HuH-7 (cell line): Measurements from ENCODE around the gene HM13.
"Not testable (repeated sequence)": the region's sequence is repeated elsewhere in the genome, so short reads cannot be mapped to it uniquely, and the experiment has no call there.

ENCODE experiments used
- DNase-seq: peaks from one replicate; pipeline ENCODE4 v3.0.0; 2011; ENCODE audit warnings: low spot score

The HM13 gene

DNA sequence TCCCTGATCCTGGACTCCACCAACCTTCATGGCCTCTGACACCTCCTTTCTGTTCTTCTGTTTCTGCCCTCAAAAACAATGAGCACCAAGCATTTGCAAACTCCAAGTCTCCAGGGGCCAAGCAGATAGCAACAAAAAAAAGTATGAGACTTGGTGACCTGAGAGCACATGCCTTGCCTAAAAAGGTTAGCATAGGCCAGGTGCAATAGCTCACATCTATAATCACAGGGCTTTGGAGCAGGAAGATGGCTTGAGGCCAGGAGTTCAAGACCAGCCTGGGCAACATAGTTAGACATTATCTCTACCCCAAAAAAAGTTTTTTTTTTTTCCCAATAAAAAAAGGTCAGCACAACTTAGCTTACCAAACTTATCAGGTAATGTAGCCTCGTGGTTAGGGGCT is 13.7 kb upstream of the HM13 start:
- DNase-seq: no peak

DNA sequence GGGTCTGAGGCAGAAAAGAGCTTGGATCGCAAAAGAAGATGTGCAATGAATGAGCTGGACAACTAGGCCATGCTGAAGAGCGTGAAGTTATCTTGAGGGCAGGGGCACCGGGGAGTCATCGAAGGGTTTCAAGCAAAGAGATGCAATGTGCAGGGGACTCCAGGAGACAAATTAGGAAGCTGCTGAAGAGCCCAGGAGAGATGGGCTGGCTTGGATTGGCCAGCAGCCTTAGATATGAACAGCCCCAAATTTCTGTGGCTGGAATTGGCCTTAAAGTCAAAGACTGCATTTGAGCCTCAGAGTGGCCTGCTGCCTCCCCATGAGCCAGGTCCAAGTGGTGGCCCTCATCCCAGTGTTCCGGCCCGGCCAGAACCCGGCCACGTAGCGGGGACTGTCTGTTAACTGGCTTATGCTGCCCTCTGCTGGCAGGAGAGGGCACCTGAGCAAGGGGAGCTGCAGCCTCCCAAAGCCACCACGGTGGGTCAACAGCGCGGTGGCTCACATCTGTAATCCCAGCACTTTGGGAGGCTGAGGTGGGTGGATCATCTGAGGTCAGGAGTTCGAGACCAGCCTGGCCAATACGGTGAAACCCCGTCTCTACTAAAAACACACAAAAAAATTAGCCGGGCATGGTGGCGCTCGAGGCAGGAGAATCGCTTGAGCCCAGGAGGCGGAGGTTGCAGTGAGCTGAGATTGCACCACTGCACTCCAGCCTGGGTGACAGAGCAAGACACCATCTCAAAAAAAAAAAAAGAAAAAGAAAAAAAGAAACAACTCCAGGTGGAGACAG is 11.2 kb upstream of the HM13 start:
- DNase-seq: peak; percentile 91

DNA sequence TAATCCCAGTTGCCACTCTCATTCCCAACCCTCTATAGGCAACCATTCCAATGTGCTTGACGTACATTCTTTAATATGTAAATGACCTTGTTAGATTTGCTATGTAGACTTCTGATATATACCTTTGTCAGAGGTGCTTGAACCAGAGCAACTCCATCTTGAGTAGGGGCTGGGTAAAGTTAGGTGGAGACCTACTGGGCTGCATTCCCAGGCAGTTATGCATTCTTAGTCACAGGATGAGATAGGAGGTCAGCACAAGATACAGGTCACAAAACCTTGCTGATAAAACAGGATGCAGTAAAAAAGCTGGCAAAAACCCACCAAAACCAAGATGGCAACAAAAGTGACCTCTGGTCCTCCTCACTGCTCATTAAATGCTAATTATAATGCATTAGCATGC is 8.3 kb upstream of the HM13 start:
- no peak for DNase-seq

DNA sequence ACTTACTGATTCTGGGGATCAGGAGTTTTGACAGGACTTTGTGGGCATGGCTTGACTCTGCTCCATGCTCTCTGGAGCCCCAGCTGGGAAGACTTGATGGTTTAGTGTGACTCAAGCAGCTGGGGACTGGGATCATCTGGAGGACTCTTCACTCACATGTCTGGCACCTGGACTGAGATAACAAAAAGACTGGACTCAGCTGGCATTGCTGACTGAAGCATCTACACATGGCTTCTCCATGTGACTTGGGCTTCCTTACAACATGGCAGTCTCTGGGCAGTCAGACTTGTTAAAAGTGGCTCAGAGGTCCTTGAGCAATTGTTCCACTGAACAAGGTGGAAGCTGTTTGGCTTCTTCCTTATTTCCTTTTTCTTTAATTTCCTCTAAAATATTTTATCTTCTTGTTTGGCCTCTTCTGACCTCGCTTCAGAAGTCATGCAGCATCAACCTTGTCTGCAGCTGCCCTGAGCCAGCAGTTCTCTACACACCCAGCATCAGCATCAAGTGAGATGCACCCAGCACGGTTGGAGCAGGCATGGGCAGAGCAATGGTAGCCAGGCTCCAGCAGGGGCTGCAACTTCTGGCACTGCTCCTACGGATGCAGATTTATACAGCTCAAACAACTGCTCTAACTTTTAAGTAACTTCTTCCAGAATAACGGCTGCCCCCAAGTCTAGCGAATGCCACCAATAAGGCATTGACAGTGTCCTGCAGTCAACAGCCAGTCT is 5.6 kb upstream of the HM13 start:
- no peak for DNase-seq

DNA sequence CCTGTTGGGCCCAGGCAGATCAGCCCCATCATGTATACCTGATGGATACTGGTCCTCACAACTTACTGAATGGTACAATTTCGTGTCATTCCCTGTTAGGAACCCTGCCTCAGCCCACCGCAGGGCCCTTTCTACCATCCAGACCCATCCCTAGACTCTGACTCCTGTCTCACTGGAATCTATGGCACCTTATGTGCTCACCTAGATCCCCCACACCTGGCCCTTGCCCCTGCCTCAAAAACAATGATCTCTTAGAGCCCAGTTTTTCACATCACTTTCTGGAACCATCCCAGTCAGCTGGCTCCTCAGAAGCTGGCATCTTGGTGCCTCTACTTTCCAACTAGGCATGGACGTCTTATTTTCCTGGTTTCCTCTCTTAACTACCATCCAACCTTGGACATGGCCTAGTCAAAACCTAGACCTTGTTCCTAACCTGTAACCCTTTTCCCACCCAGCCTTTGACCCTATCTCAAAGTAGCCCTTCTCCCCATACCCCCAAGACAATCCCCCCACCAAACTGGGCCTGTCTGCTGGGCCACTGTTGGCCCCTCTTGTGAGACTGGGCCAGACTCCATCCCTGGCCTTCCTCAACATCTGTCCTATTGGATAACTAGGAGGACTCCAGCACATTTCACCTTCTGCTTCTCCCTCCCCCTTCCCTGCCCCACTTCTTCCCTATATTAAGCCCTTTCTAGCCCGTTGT is 981 bp downstream of the HM13 start:
- DNase-seq: no peak

DNA sequence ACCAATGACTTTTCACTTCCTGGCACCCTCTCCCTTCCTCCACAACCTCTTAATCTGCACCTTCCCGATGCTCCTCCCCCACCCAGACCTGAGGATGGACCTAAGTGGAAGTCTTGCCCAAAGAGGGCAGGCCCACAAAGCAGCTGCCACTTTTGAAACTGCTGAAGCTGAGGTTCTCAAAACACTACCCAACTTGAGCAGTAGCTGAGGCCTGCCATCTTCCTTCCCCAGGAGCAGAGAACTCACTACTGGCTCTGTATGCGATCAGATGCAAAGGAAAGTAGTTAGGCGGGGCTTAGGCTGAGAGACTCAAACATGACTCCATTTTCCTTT is 1.5 kb downstream of the HM13 start:
- DNase-seq: no peak

DNA sequence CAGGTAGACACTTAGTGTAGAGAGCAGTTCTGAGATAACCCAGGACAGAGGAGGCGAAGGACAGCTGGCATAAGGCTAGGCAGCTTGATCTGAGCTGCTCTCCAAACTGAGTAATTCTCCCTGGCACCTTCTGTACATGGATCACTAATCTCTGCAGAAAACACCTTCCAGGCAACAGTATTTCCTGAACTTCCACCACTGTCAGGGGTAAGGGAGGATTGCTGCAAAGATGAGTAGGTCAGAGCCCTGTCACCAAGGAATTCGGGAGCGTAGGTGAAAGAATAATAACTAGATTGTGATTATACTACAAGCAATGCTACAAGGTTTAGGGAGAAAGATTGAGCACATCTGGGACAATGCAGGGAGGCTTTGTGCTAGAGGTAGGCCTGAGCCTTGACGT is 1.9 kb downstream of the HM13 start:
- DNase-seq: no peak

DNA sequence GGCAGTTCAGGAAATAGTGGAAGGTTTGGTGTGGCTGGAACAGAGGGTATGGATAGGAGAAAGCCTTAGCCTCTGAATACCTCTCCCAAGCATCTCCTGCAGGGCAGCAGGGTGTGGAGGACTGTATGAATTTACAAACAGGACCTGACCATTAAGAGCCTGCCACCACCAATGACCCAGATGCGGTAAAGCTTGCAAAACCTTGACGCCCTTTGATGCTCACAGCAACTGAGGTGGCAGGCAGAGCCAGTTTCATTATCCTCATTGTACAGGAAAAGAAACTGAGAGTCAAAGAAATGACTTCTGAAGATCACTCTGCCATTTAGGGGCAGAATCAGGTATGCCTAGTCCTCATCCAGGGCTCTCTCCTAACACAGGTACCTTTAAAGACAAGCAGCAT is 2.4 kb downstream of the HM13 start:
- DNase-seq: no peak

DNA sequence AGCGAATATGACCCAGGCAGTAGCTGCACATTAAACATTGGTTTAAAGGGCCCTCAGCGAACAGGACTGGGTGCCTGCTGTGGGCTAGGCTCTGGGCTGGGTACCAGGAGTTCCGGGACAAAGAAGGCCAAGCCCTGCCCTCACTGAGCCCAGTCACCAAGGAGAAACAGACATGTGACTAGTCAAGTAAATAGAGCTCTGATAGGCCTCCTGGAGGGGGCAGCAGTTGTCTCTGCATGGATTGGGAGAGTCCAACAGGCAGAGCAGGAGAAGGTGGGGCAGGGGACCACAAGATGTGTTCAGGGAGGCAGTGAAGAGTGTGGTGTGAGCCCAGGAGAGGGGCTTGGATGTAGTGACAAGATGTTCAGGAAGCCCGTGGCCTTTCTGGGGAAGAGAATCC is 3.1 kb downstream of the HM13 start:
- peak; percentile 84 for DNase-seq

DNA sequence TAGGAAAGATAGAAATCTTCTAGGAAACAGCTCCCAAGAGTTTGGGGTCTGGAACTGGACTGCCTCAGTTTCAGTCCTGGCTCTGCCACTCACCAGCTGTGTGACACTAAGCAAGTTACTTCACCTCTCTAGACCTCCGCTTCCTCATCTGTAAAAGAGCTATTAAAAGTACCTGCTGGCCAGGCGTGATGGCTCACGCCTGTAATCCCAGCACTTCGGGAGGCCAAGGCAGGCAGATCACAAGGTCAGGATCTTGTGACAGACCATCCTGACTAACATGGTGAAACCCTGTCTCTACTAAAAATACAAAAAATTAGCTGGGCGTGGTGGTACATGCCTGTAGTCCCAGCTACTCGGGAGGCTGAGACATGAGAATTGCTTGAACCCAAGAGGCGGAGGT is 7.0 kb downstream of the HM13 start:
- not testable (repeated sequence) for DNase-seq

DNA sequence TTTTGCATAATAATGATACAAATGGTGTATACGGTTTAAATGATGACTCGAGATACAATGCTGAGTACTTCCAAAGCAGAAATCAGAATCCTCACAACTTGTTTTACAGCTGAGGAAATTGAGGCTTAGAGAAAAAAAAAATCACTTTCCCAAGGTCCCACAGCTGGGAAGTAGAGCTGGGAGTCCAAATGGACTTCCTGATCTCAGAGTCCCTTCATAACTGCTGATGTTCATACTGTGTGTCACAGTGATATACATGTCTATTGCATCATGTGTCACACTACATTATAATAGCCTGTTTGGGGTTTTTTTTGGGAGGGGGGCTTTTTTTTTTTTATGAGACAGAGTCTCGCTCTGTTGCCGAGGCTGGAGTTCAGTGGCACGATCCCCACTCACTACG is 8.5 kb downstream of the HM13 start:
- no peak for DNase-seq

DNA sequence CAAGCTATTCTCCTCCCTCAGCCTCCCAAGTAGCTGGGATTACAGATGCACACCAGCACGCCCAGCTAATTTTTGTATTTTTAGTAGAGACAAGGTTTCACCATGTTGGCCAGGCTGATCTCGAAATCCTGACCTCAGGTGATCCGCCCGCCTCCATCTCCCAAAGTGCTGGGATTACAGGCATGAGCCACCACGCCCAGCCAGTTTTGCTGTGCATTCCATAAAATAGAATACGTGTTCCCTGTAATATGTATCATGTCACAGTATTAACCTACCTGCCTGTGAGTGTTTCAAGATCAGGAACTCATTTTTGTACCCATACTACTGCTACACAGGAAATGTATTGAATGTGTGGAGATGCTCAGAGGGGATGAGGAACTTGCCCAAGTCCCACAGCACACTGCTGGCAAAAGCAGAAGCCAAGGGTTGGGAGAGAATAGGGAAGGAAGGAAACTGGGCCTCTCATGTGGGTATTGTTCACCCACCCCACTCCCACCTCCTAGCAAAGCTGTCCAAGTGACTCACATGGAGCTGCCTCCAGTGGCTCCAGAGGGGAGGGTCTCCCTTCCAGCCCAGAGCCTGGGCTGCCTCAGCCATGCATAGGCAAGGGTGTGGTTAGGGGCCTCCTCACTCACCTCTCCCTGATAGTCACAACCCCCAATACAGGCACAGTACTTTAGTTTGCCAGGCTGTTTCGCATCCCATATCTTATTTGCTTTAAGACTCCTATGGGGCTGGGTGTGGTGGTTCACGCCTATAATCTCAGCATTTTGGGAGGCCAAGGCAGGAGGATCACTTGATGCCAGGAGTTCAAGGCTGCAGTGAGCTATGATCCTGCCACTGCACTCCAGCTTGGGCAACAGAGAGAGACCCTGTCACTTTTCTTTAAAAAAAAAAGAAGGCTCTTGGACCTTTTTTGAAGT is 9.4 kb downstream of the HM13 start:
- no peak for DNase-seq

DNA sequence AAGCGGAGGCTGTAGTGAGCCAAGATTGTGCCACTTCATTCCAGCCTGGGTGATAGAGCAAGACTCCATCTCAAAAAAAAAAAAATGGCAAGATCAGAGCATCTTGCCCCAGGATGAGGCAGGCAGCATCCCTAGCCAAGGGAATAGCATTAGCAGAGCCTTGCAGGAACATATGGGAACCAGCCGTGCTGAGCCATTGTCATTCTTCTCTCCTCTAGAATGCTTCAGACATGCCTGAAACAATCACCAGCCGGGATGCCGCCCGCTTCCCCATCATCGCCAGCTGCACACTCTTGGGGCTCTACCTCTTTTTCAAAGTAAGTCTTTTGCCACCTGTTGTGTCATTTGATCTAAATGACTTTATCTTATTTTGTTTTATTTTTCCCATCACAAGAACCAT is 13.0 kb downstream of the HM13 start:
- no peak for DNase-seq

DNA sequence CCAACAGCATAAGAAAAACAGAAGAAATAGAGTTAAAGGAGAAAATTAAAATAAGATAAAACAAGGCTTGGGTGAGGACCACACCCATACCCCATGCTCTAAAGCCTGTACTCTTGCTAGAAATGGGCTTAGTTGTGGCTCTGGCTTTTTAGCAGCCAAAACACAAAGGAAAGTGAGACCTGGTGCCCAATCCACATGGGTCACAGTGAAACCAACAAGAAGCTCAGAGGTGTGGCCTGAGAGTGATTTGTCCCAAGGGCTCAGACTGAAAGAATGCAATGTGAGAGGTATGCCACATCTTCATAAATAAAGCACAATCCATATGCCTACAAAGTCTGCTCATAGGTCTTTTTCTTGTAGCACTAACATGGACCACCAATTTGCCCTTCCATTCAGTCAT is 21.1 kb downstream of the HM13 start:
- DNase-seq: no peak

DNA sequence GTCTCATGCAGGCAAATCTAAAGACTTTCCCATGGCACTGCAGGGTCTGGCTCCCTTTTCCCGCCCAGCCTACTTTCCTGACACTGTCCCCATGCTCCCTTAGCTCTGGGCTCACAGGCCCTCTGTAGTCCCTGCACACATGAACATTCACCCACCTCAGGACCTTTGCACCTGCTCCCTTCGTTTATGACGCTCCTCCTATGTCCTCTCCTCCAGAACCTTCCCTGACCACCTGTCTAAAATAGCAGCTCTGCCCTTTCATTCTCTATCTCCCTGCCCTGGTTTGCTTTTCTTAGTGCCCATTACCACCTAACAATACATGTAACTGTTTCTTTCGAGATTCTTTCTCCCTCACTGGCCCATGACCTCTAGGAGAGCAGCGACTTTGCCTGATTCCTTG is 22.3 kb downstream of the HM13 start:
- no peak for DNase-seq

DNA sequence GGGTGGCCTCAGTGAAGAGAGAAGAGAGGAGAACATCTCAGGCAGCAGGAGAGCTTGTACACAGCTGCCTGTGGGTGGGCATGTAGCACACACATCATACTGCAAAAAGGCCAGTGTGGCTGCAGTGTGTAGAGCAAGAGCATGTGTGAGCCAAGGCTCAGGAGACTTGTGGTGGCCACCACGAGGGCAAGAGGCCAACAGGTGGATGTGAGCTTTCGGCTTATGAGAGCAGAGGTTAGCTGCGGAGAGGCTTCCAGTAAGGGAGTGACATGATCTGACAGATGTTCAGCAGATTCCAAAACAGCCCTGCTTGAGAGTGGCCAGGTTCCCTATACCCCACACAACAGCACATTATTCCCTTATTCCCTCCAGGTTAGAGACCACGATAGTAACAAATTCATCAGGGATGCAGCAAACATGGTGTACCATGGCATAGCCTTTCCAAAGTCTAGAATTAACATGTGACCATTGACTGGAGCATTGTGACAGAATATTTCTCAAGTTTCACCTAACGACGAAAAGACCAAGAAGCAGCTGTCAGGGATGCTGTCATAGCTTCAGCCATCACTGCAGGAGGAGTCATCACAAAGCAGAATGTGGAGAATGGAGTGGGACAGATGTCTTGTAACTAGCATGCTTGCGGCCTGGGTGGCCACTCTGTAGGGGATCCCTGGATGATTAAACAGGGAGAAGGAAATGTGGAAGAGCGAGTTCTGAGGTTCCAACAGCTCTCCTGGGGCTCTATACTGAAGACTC is 23.1 kb downstream of the HM13 start:
- no peak for DNase-seq

DNA sequence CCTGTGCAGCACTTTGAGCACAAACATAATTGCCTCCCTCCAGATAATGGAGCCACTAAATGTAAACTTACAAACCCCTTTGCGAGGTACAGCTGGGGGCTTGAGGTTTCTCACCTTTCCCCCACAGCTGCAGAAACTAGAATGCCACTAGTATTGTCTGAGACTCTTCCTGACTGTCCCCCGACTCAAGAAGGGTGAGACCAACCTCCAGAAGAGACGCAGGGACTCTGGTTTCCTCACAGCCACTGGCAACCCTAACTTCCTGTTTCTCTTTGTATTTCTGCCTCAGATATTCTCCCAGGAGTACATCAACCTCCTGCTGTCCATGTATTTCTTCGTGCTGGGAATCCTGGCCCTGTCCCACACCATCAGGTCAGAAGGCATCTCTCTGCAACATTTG is 23.6 kb downstream of the HM13 start:
- DNase-seq: no peak

DNA sequence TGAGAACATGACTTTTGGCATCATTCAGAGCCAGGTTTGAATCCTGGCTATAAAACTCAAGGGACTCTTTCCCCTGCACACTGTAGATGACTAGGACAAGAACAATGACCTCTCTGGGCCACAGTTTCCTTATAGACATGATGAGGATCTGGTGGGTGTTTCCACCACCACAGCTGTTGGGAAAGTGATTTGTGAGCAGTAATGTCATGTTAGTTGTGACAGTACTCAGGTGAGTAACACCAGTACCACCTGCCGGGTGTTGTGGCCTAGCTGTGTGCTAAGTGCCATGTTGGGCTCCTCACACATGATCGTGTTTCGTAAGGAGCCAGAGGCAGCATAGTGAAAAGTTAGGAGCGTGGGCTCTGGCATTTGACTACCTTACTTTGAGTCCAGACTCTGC is 24.1 kb downstream of the HM13 start:
- DNase-seq: no peak

DNA sequence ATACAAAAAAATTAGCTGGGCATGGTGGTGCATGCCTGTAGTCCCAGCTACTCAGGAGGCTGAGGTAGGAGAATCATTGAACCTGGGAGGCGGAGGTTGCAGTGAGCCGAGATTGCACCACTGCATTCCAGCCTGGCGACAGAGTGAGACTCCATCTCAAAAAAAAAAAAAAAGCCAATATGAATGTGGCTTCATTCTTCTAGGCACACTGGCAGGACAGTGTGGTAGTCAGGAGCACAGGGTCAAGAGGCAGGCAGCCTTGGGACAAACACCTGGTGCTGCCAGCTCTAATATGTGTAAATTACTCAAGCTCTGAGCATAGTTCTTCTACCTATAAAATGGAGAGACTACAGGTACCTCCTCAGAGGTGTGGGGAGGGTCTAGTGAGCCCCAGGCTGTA is 25.4 kb downstream of the HM13 start:
- not testable (repeated sequence) for DNase-seq

DNA sequence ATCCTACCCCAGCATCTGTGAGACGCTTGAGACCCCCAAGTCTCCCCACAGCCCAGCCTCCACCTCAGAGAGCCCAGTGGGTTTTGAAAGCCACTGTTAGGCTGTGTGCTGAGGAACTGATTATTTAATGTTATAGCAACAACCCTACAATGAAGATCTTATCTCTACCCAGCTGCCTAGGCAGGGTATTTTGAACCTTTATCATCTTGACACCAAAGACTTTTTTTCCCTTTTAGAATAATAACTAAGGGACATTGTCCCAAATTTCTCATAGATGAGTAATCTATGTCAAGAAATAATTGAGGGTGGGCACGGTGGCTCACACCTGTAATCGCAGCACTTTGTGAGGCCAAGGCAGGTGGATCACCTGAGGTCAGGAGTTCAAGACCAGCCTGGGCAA is 26.2 kb downstream of the HM13 start:
- DNase-seq: no peak

DNA sequence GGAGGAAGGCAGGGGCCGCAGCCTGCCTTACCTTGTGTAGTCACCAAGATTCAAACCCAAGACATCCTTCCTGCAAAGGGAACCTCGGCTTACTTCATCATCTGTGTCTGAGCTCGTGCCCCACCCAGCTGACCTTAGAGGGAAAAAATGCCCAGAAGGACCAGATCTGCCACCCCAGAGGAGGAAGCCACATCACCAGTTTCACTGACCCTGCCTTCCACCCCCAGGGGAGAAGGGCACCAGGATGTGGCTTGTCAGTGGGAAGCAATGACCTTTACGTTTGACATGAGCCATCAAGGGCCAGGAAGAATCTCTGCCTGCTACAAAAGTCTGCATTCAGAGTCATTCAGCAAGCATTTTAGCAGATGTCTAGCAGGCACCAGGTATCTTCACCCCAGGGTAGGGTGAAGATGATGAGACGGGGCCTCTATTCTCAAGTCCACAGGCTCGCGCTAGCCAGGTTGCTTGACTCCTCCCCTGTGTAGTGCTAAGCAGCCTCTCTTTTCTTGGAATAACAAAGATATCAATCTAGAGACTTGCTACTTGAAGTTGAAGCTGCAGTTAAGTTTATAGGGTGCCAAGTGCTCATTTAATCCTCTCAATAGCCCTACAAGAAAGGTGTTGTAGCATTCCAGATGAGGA is 28.1 kb downstream of the HM13 start:
- DNase-seq: no peak
